HepG2 (cell line): ENCODE measurements around the gene CTSZ. TPM values are rescaled to one million over a fixed set of nuclear protein-coding genes. Genes with fewer than 3 reads are reported as not detected.
A peak's percentile ranks its signal among the peaks of the same experiment; 100 is the strongest.

Experiments used
- DR1 ChIP-seq: sonication (generic); formaldehyde crosslinking; IDR thresholded peaks from 2 replicates; pipeline ENCODE4 v1.8.0; 2021; ENCODE audit warnings: mild to moderate bottlenecking, missing genetic modification reagents, inconsistent platforms
- ELF4 ChIP-seq: sonication (generic); formaldehyde crosslinking; IDR thresholded peaks from 2 replicates; pipeline ENCODE4 v1.5.0; 2020; ENCODE audit warnings: missing genetic modification reagents, mild to moderate bottlenecking, moderate library complexity, borderline replicate concordance
- MNT ChIP-seq: fragments of 450-650 bp; IDR thresholded peaks from 2 replicates; pipeline ENCODE4 v1.6.1; 2016
- NR2F2 ChIP-seq: IDR thresholded peaks from 2 replicates; pipeline ENCODE4 v1.6.1; 2012; ENCODE audit warnings: low read depth, inconsistent platforms, borderline replicate concordance
- ONECUT2 ChIP-seq: sonication (generic); formaldehyde crosslinking; IDR thresholded peaks from 2 replicates; pipeline ENCODE4 v1.4.0; 2020; ENCODE audit warnings: missing genetic modification reagents
- PAWR ChIP-seq: sonication (generic); formaldehyde crosslinking; IDR thresholded peaks from 2 replicates; pipeline ENCODE4 v1.4.0; 2020; ENCODE audit warnings: missing genetic modification reagents, mild to moderate bottlenecking, borderline replicate concordance
- PHF20 ChIP-seq: sonication (generic); formaldehyde crosslinking; IDR thresholded peaks from 2 replicates; pipeline ENCODE4 v1.5.0; 2020; ENCODE audit warnings: mild to moderate bottlenecking, missing genetic modification reagents
- PREB ChIP-seq: sonication (generic); formaldehyde crosslinking; IDR thresholded peaks from 2 replicates; pipeline ENCODE4 v1.4.0; 2020; ENCODE audit warnings: missing genetic modification reagents
- STAG1 ChIP-seq: sonication (generic); formaldehyde crosslinking; IDR thresholded peaks from 2 replicates; pipeline ENCODE4 v1.4.0; 2020; ENCODE audit warnings: missing genetic modification reagents
- TP53 ChIP-seq: sonication (generic); formaldehyde crosslinking; conservative IDR thresholded peaks from 2 replicates; pipeline ENCODE4 v1.4.0; 2020; ENCODE audit warnings: missing genetic modification reagents
- XRCC5 ChIP-seq: fragments of 200-400 bp; formaldehyde crosslinking; optimal IDR thresholded peaks from 2 replicates; pipeline ENCODE3; 2017; ENCODE audit warnings: mild to moderate bottlenecking, low read length
- ZC3H13 ChIP-seq: sonication (generic); formaldehyde crosslinking; IDR thresholded peaks from 2 replicates; pipeline ENCODE4 v1.8.1; 2023; ENCODE audit warnings: mild to moderate bottlenecking, missing genetic modification reagents, moderate library complexity
- ZNF124 ChIP-seq: sonication (generic); formaldehyde crosslinking; IDR thresholded peaks from 2 replicates; pipeline ENCODE4 v1.4.0; 2020; ENCODE audit warnings: missing genetic modification reagents
- ZNF335 ChIP-seq: sonication (generic); formaldehyde crosslinking; IDR thresholded peaks from 2 replicates; pipeline ENCODE4 v1.4.0; 2020; ENCODE audit warnings: missing genetic modification reagents
- ZNF343 ChIP-seq: sonication (generic); formaldehyde crosslinking; IDR thresholded peaks from 2 replicates; pipeline ENCODE4 v1.4.0; 2020; ENCODE audit warnings: mild to moderate bottlenecking, missing genetic modification reagents
- polyA plus RNA-seq, 8 experiments: library from polyadenylated mRNA; depleted of rRNA in 3 of 8; stranded (reverse) in 7 of 8; unstranded in 1 of 8; fragments of >200 nt; fragmentation: Illumina TruSeq in 4 of 8; extraction: Trizol in 4 of 8; gene quantifications; 2 replicates each; pipeline versions ENCODE4 v1.2.1 to v1.2.3, GENCODE V29; 2011 to 2016; ENCODE audit warnings: low read depth in 4 of 8, missing spikeins in 1 of 8, mixed read lengths in 1 of 8; ENCODE audit not compliant: insufficient read depth in 1 of 8
- total RNA-seq, 5 experiments: library from RNA; depleted of rRNA; stranded (reverse); fragments of >200 nt; fragmentation: Illumina TruSeq; extraction: Trizol; gene quantifications; 2 replicates each; pipeline ENCODE4 v1.2.3, GENCODE V29; 2016; ENCODE audit warnings: low read depth in 1 of 5
- TF ChIP-seq, protein P1 (sequence below): sonication (generic); formaldehyde crosslinking; IDR thresholded peaks from 2 replicates; pipeline ENCODE4 v1.4.0; 2020; ENCODE audit warnings: mild to moderate bottlenecking, missing genetic modification reagents, borderline replicate concordance
- TF ChIP-seq, protein P2 (sequence below): sonication (generic); formaldehyde crosslinking; IDR thresholded peaks from 2 replicates; pipeline ENCODE4 v1.4.0; 2020; ENCODE audit warnings: mild to moderate bottlenecking, missing genetic modification reagents
- TF ChIP-seq, protein P3 (sequence below): sonication (generic); formaldehyde crosslinking; IDR thresholded peaks from 2 replicates; pipeline ENCODE4 v1.9.0; 2021; ENCODE audit warnings: missing genetic modification reagents, mild to moderate bottlenecking, borderline replicate concordance

Gene CTSZ
- total and polyA plus RNA-seq, 2 of the 13 experiments (the other 11 are each of a cell fraction or from before 2014, with no cell fraction given), result 0.33 TPM; not detected in 1

DNA sequence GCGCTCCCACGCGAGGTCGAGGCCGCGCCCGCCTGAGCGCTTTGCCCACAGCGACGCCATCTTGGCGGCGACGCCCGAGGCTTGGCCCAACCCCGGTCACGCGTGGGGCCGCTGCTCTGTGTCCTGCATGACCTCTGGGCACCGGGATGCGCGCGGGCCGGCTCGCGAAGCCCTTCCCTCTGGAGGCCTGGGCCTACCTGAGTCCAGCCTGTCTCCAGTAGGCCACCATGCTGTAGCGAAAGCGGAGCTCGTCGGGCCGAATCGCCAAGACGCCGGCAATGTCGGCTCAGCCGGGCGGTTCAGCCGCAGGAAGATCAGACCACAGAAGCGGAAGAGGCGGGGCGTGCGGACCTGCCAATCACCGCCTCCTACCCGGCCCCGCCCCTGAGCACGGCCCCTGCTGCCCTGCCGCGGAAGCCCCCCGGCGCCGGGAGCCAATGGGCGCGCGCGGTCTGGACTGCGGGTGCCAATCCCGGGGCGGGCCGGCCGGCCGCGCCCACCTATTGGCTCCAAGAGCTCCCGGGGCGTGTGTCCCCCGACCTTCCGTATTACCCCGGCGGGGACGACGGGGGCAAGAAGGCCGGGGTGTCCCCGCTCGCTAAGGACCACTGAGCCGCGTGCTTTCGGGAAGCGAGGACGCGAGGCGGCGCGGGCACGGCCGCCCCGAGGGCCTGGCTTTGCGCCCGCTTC lies 25.1 kb upstream of the CTSZ start, which contains the start of gene ATP5F1E (continued):
- TF ChIP-seq, protein P1, sequence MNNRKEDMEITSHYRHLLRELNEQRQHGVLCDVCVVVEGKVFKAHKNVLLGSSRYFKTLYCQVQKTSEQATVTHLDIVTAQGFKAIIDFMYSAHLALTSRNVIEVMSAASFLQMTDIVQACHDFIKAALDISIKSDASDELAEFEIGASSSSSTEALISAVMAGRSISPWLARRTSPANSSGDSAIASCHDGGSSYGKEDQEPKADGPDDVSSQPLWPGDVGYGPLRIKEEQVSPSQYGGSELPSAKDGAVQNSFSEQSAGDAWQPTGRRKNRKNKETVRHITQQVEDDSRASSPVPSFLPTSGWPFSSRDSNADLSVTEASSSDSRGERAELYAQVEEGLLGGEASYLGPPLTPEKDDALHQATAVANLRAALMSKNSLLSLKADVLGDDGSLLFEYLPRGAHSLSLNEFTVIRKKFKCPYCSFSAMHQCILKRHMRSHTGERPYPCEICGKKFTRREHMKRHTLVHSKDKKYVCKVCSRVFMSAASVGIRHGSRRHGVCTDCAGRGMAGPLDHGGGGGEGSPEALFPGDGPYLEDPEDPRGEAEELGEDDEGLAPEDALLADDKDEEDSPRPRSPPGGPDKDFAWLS (CRISPR knock-in tag), result no peak
- TF ChIP-seq ZNF335 (CRISPR knock-in tag), result peak; percentile 72; the same call in 1 of the 2 replicates
- TF ChIP-seq ZC3H13 (CRISPR knock-in tag), result peak; percentile 97
- TF ChIP-seq, protein P2, sequence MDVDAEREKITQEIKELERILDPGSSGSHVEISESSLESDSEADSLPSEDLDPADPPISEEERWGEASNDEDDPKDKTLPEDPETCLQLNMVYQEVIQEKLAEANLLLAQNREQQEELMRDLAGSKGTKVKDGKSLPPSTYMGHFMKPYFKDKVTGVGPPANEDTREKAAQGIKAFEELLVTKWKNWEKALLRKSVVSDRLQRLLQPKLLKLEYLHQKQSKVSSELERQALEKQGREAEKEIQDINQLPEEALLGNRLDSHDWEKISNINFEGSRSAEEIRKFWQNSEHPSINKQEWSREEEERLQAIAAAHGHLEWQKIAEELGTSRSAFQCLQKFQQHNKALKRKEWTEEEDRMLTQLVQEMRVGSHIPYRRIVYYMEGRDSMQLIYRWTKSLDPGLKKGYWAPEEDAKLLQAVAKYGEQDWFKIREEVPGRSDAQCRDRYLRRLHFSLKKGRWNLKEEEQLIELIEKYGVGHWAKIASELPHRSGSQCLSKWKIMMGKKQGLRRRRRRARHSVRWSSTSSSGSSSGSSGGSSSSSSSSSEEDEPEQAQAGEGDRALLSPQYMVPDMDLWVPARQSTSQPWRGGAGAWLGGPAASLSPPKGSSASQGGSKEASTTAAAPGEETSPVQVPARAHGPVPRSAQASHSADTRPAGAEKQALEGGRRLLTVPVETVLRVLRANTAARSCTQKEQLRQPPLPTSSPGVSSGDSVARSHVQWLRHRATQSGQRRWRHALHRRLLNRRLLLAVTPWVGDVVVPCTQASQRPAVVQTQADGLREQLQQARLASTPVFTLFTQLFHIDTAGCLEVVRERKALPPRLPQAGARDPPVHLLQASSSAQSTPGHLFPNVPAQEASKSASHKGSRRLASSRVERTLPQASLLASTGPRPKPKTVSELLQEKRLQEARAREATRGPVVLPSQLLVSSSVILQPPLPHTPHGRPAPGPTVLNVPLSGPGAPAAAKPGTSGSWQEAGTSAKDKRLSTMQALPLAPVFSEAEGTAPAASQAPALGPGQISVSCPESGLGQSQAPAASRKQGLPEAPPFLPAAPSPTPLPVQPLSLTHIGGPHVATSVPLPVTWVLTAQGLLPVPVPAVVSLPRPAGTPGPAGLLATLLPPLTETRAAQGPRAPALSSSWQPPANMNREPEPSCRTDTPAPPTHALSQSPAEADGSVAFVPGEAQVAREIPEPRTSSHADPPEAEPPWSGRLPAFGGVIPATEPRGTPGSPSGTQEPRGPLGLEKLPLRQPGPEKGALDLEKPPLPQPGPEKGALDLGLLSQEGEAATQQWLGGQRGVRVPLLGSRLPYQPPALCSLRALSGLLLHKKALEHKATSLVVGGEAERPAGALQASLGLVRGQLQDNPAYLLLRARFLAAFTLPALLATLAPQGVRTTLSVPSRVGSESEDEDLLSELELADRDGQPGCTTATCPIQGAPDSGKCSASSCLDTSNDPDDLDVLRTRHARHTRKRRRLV (CRISPR knock-in tag), result peak; percentile 96
- peak; percentile 96 for TF ChIP-seq ELF4 (CRISPR knock-in tag)
- no peak for TF ChIP-seq MNT
- peak; percentile 15; the same call in 1 of the 2 replicates for TF ChIP-seq TP53 (CRISPR knock-in tag)
- TF ChIP-seq PAWR (CRISPR knock-in tag), result no peak
- TF ChIP-seq ZNF343 (CRISPR knock-in tag), result peak; percentile 83; the same call in 1 of the 2 replicates
- peak; percentile 78 for TF ChIP-seq PHF20 (CRISPR knock-in tag)
- TF ChIP-seq PREB (CRISPR knock-in tag), result 0 out of 2 replicates have a peak, but pooled peaks have one; percentile 78
- TF ChIP-seq STAG1, result peak; percentile 34; the same call in 1 of the 2 replicates
- TF ChIP-seq DR1, result peak; percentile 94
- TF ChIP-seq ONECUT2 (CRISPR knock-in tag), result peak; percentile 44
- TF ChIP-seq XRCC5, result peak; percentile 90
- TF ChIP-seq, protein P3, sequence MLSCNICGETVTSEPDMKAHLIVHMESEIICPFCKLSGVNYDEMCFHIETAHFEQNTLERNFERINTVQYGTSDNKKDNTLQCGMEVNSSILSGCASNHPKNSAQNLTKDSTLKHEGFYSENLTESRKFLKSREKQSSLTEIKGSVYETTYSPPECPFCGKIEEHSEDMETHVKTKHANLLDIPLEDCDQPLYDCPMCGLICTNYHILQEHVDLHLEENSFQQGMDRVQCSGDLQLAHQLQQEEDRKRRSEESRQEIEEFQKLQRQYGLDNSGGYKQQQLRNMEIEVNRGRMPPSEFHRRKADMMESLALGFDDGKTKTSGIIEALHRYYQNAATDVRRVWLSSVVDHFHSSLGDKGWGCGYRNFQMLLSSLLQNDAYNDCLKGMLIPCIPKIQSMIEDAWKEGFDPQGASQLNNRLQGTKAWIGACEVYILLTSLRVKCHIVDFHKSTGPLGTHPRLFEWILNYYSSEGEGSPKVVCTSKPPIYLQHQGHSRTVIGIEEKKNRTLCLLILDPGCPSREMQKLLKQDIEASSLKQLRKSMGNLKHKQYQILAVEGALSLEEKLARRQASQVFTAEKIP, result 0 out of 2 replicates have a peak, but pooled peaks have one; percentile 46
- peak; percentile 59; the same call in 1 of the 2 replicates for TF ChIP-seq ZNF124
- TF ChIP-seq NR2F2, result no peak; the same call in 1 of the 2 replicates
